Fibroblast of peridontal ligament (primary cell): ENCODE results near the gene CD7.

Source experiments
- DNase-seq: peaks from one replicate; pipeline ENCODE4 v3.0.0-alpha.2; 2010; ENCODE audit errors: extremely low read depth

CD7 gene

DNA sequence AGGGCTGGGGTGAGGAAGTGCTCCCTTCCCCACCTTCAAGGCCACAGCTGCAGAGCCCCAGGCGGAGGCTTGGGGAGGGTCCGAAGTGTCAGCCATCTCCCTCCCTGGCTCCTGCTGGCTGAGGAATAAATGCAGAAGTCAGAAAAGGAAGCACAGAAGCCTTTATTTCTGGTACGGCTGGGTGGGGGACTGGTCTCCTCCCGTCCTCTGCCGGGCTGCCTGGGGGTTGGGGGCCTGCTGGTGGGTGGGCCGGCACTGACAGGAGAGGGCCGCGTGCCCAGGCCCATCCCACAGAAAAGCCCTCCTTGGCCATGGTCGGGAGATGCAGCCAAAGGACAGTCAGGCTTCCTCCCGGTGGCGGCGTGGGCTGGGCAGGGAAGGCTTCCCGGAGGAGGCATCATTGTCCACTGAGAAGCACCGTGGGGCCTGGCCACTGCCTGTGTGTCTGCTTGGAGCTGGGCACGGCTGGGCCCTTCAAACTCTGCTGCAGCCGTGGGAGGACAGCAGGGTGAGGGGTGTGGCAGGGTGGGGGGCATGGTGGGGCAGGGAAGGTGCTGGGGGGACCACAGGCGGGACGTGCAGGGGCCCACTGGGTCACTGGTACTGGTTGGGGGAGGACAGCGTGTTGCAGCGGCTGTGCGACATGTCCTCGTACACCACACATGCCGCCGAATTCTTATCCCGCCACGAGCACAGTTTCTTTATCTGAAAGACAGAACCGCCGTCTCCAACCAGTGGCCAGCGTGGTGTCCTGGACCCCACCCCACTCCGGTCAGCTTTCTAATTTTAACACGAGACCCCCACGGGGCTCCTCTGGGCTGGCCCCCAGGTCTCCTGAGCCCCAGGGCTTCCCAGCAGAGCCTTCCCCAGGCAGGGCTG, 2.4 kb downstream of the CD7 start:
- DNase-seq: no peak

DNA sequence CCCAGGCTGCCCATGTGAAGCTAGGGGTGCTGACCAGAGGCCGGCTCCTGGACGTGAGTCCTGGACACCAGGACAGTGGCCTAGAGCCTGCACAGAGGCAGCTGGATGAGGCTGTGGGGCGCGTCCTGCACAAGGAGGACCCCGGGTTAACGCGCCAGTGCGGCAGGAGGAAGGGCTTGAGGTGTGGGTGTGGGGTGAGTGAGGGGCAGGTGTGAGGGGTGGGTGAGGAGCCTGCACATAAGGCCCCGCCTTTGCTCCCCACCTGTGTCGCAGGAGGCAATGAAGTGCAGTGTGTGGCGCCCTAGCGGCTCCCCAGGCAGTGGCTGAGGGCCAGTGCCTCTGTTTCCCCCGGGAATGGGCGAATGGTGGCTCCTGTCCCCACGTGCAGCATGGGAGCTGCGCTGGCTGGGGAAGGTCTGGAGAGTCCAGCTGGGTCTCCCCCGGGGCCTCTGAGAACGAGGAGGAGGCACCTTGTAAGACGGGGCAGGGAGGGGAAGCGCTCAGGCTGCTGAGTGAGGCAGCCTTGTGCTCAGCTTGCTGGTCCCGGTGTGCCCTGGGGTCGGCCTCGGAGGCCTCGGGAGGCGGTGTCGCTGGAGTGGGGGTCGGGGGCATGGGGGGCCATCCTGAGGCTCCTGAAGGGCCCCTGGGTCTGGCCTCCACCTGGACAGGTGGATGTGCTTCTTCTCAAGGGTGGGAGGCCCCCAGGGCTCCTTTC, 3.2 kb downstream of the CD7 start:
- DNase-seq: no peak

DNA sequence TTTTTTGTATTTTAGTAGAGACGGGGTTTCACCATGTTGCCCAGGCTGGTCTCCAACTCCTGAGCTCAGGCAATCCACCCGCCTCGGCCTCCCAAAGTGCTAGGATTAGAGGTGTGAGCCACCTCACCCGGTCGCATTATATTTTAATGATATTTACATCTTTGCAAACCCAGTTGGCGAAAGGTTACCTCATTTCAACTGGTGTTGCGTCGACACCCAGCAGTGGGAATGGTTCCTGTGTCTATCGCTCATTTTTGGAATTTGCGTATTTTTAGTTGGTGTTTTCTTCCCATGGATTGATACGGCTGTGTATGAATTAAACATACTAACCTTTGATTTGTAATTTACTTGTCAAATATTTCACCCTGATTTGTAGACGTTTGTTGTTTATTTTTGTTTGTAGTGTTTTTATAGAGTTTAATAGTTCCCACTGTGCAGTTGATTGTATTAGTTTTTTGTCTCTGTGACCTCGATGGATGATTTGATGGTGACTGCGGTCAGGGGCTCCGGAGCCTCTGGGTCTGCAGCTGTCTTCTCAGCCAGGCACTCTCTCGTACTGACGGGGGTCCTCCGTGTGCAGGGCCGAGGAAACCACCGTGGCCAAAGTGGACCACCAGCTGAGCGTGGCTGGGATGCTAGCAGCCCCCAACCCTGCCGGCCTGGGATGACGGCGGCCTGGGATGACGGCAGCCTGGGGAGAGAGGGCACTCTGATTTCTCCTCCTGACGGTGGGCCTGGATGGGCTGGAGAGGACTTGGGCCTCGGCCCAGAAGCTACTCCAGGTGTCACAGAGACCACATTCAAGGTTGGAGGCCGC, 4.0 kb downstream of the CD7 start:
- no peak for DNase-seq

DNA sequence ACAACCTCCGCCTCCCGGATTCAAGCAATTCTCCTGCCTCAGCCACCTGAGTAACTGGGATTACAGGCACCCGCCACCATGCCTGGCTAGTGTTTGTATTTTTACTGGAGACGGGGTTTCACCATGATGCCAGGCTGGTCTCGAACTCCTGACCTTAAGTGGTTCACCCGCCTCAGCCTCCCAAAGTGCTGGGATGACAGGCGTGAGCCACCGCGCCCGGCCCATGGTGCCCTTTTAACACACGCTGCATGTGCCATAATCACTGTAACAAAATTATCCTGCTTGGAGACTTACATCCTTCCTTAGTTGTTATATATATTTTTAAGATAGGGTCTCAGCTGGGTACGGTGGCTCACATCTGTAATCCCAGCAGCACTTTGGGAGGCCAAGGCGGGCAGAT, 5.4 kb downstream of the CD7 start:
- DNase-seq: no peak

DNA sequence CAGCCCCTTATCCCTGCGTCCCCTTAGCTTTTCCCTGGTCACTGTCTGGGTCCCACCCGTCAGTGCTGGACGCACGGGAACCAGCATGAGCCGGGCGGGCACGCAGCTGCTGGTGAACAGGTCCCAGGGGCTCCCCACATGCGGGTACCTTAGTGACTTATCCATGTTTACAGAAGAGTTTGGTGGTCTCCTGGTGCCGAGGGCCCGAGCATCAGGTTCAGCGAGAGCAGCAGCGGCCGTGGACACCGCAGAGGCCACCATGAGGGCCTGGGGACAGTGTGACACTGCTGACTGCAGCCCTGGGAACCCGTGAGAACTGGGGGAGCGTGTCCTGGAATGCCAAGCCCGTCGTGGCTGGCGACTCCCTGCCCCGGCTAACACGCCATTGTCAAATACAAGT, 6.5 kb downstream of the CD7 start:
- no peak for DNase-seq

DNA sequence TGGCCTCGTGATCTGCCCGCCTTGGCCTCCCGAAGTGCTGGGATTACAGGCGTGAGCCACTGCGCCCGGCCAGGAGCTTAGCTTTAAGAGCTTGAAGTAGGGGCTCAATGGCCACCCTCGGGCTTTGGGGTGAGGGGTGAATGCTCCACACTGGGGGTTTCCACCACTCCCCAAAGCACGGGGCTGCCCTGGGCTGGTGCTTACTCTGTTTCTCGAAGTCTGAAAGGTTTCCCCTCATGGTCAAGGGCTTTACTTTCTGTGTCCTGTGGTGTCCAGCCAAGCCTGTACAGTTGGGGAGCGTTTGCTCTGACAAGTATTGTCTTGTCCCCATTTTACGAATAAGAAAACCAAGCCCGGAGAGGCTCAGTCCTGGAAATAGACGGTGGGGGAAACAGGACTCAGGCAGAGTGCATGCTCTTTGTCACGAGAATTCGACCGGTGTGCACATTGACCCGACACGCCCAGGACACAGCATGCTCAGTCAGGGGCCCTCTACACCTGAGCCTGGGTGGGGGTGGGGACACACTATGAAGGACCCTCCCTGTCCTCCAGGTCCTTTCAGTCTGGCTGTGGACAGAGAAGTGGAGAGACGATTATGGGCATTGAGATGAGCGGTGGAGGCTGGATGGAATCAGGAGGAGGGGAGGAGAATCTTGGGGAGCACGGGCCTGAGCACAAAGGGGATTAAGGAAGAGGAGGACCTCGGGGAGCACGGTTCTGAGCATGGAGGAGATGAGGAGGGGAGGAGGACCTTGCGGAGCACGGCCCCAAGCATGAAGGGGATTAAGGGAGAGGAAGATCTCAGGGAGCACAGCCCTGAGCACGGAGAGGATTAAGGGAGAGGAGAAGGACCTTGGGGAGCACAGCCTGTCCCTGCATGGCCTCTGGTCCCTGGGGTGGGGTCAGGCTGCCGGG, 7.5 kb downstream of the CD7 start:
- no peak for DNase-seq

DNA sequence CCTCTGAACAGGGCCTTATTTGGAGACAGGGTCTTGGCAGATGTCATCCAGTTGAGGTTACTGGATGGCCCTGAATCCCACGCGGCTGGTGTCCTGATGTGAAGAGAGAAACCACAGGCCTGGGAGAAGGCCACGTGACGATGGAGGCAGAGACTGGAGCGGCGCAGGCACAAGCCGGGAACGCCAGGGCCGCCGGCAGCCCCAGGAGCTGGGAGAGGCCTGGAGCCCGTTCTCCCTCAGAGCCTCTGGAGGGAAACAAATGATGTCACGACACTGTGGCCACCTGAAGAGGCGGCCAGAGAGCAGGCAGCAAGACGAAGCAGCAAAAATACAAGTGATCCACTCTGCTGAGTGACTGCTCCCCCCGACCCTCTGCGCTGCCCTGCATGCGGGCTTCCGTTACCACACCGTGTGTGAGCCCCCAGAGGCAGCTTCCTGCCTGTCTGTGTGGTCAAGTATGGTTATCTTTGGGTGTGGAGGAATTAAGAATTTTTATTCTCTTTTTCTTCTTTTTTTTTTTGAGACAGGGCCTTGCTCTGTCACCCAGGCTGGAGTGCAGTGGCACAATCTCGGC, 11.6 kb downstream of the CD7 start:
- DNase-seq: no peak

DNA sequence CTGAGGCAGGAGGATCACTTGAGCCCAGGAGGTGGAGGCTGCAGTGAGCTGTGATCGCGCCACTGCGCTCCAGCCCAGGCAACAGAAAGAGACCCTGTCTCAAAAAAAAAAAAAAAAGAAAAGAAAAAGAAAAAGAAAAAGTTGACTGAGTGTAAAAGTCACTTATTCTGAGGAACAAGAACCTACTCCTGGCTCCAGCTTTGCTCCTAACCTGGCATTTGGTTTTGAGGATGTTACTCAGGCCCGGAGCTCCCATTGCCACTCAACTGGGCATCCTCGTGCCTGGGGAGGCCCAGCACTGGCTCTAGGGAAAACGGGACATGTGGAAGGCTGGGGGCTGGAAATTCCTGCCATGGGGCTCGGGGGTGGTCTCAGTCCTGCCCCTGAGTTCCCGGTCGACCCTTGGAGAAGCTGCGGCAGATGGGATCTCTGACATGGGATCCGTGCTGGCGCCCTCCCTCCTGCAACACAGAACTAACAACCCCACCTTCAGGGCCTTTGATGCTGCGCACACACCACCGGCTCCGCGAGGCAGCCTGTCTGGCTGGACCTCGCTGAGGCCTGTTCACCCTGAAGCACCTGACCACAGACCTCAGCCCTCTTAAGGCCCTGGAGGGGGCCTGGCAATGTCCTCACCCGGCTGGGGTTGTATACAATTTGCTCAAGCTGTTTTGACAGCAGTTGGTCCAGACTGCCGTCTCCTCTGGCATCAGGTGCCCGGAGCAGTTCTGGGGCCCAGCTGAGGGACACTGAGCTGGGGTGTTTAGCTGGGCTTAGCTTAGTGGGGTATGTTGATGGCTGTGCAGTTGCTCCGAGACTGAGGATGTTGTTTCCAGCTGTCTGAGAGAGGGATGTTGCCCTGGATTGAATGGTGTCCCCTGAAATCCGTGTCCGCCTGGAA, 12.3 kb downstream of the CD7 start:
- DNase-seq: no peak

DNA sequence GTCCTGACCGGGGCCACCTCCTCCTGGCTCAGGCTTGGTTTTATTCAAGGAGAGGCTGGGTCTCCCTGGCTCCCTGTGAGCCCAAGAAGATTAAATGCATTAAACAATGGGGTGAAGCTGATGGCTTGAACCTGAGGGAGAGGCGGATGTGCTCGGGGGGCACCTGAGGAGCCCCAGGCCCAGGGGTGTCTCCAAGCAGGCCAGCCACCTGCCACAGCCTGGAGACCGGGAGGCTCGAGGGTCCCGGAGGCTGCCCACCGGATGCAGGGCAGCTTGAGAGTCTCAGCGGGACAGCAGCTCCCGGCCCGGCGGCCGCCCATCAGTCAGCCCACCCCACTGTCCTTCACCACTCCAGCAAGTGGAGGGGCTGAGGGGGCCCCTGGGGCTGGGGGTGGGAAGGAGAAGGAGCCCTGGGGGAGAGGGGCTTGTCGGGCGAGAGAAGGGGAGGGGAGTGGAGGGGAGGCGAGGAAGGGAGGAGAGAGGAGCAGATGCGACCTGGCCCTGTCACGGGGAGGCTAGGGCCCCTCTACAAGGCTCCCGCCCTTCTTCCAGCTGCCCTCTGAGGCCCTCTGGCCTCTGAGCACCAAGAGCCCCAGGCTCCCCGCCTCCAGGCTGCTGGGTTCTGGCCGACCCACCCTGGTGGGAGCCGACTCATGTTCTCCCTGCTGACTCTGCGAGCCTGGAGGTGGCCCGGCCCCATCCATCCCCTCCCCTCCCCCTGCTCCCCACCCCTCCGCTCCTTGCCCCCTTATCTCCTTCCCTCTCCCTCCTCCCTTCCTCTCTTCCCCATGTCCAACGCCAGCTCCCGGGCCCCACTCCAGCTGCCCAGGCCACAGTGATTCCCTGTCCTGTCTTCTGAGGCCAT, 13.2 kb downstream of the CD7 start:
- DNase-seq: no peak

DNA sequence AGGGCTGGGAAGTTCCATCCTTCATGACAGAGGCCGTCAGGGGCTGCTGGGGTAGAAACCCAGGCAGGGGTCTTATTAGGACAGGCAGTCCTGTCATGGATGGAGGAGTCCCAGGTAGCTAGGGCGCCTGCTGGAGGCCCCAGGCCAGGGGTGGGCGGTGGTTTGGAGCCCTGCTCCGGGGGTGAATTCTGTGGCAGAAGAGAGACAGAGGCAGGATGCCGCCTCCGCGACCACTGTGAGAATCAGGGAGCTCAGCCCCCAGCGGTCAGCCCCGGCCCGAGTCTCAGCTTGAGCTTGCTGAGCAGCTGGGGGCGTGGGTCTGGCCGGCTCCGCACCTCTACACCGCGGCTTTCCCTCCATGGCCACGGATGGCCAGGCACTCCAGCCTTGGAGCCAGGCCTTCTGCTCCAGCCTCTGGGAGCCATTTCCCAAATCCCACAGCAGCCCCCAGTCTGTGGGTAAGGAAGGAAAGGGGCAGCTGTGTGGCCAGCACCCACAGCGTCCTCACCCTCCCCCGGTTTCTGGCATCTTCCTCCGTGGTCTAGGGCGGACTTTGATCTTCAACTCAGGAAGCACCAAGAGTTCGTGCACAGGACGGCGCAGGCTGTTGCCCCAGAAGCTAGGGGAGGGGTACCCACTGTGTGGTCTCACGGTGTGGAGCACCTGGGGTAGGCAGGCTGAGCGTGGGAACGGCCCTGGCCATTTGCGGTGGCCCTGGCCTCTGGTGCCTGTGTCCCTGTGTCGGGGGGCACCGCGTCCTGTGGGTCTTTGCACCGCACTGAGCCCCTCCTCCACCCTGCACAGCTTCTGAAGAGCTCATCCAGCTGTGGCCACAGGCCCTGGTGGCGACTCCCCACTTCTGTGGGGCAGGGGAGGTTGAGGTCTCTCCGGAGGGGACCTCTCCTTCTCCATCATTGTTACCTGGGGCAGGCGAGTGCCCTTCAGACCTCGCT, 14.1 kb downstream of the CD7 start:
- DNase-seq: no peak

DNA sequence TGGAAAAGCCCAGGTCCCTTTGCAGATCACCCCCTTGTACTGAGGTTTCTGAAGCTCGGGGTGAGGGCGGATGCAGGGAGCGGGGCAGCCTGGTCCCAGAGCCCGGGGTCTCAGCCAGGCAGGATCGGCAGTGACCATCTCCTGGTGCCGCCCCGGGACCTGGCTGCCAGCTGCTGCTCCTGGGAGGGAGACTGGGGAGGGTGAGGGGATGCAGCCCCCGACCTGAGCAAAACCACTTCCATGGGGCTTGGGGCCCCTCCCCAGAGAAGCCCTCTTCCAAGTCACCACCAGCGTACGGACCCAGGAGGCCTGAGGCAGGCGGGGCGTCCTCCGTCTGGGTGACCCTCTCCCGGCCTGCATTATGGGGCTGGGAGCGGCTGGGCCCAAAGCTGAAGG, 14.8 kb downstream of the CD7 start:
- no peak for DNase-seq

DNA sequence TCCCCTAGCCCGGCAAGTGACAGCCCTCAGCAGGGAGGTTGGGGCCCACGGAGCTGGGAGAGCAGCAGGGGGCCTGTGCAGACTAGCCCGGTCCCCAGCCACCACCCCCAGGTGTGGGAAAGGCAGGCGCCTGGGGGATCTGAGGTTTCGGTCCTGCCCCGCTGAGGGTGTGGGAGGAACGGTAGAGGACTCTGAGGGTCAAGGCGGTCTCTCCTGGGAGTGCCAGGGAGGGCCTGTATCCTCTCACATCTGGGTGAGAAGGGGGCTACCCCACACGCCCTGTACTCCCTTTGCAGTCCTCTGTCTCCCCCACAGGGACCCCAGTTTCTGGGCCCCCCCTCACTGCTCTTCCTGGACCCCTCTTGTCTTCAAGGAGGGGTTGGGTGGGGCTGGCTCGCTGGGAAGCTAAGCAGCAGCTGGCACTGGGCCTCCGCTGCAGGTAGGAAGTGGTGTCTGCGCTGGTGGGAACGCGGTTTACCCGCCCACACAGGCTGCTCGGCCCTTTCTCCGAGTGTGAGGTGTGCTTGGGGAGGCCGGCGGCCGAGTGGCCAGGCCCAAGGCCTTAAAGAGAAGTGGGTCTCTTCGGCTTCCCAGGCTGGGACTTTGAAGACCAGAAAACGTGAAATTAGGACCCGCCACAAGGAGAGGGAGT, 15.4 kb downstream of the CD7 start:
- DNase-seq: no peak

DNA sequence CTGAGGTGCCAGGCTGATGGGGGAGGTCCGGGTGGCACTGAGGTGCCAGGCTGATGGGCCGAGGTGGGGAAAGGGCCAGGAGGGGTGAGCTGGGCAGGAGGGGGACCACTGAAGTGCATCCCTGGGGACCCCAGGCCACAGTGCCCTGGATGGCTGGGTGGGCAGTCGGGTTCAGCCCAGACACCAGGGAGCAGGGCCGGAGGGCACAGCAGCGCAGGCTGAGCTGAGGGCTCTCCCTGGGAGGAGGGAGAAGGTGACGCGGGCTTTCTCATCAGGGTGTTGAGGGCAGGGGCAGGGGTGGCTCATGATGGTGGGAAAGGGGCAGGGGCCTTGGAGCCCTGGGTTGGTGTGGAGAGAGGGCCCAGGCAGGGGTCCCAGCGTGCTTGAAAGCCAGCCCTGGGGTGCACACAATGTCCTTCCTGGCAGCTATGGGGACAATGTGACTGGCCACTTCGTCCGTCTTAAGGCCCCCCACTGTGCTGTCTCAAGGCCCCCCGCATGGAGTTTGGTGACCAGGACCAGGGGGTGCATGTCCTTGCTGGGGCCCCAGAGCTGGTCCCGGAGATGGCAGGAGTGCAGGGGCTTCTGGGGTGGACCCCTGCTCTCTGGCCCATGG, 16.0 kb downstream of the CD7 start:
- no peak for DNase-seq

DNA sequence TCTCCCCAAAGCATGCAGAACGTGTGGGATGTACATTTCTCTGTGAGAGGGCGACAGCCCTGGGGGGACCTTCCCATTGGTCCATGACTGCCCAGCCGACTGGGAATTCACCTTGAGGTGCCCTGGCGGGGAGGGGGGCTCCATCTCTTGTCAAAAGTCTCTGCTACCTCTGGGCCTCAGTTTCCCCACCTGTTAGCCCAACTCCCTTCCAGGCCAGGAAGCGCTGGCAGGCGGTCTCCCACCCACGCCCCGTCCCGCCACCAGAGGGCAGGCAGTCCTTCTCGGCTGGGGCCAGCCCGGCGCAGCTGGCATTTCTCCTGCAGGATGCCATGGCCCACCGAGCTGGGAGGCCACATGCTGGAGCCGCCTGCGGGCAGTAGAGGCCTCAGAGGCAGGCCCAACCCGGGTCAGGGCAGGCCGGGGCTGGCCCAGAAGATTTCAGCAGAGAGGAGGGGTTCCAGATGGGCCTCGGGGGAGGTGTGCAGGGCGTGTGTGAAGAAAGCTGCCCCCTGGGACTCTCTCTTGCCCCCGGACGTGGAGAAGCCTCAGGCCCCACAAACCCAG, 16.6 kb downstream of the CD7 start:
- peak; percentile 54 for DNase-seq

DNA sequence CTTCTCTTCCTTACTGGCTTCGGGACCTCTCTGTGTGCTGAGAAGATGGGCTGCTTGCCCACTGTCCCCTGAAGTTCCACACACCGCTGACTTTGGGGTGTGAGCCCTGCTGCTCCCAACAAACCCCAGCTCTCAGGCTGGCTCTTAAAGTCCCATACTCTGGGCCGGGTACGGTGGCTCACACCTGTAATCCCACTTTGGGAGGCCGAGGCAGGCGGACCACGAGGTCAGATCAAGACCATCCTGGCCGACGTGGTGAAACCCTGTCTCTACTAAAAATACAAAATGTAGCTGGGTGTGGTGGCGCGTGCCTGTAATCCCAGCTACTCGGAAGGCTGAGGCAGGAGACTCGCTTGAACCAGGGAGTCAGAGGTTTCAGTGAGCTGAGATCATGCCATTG, 17.2 kb downstream of the CD7 start:
- no peak for DNase-seq

DNA sequence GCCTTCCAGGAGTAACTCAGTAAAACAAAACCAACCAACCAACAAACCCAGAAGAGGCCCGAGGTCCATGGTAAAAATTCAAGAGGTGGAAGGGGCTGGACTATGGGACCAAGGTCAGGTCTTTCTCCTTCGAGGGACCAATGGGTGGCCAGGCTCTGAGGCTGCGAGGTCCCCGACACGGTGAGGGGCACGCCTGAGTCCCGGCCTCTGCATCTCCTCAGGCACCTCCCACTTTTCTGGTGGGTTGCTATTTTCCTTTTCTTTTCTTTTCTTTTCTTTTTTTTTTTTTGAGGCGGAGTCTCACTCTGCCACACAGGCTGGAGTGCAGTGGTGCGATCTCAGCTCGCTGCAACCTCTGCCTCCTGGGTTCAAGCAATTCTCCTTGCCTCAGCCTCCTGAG, 18.0 kb downstream of the CD7 start:
- no peak for DNase-seq
